ENCODE data around the gene IPCEF1.

IPCEF1 gene

GRCh38 chr6:154301839-154302752 is 54.5 kb downstream of the IPCEF1 start:
- TF ChIP-seq ZFX (IDR thresholded peaks at IDR 0.05) (no peak), CTCF (conservative IDR thresholded peaks at IDR 0.05) (no peak)
- no peak overlapping the region for H3K27ac ChIP-seq

GRCh38 chr6:154301086-154301625 is 55.4 kb downstream of the IPCEF1 start:
- H3K27ac ChIP-seq: no peak overlapping the region
- TF ChIP-seq CTCF (conservative IDR thresholded peaks at IDR 0.05) (no peak), ZFX (IDR thresholded peaks at IDR 0.05) (no peak)

GRCh38 chr6:154298297-154298696 is 58.3 kb downstream of the IPCEF1 start:
- TF ChIP-seq CTCF (conservative IDR thresholded peaks at IDR 0.05) (no peak), ZFX (IDR thresholded peaks at IDR 0.05) (no peak)
- no peak overlapping the region for H3K27ac ChIP-seq

GRCh38 chr6:154297721-154298120 is 58.9 kb downstream of the IPCEF1 start:
- TF ChIP-seq CTCF (conservative IDR thresholded peaks at IDR 0.05) (no peak), ZFX (IDR thresholded peaks at IDR 0.05) (no peak)
- H3K27ac ChIP-seq: no peak overlapping the region

GRCh38 chr6:154297210-154297609 is 59.4 kb downstream of the IPCEF1 start:
- H3K27ac ChIP-seq: no peak overlapping the region
- TF ChIP-seq ZFX (IDR thresholded peaks at IDR 0.05) (no peak), CTCF (conservative IDR thresholded peaks at IDR 0.05) (no peak)

GRCh38 chr6:154295733-154296132 is 60.9 kb downstream of the IPCEF1 start:
- TF ChIP-seq CTCF (conservative IDR thresholded peaks at IDR 0.05): no peak
- no peak for TF ChIP-seq ZFX (IDR thresholded peaks at IDR 0.05)
- H3K27ac ChIP-seq: no peak overlapping the region

- TF ChIP-seq ZFX (IDR thresholded peaks at IDR 0.05) (no peak), CTCF (conservative IDR thresholded peaks at IDR 0.05) (no peak)
- H3K27ac ChIP-seq: no peak overlapping the region
Observed at GRCh38 chr6:154292855-154293519, 63.6 kb downstream of the IPCEF1 start.
